ENCODE measurements around the gene AFF2. TPM values are rescaled to one million over a fixed set of nuclear protein-coding genes. Genes with fewer than 3 reads are reported as not detected.

The AFF2 gene
- total RNA-seq, 1 donor: not detected

GRCh38 chrX:148556498-148556897 is 56.1 kb downstream of the AFF2 start:
- TF ChIP-seq CTCF (IDR thresholded peaks at IDR 0.05; ENCODE audit: insufficient read depth, low read depth, low read length): no peak
- H3K4me3 ChIP-seq (ENCODE audit: low read depth, low read length): no peak overlapping the region
- no peak for DNase-seq (ENCODE audit: low read depth)

DNA sequence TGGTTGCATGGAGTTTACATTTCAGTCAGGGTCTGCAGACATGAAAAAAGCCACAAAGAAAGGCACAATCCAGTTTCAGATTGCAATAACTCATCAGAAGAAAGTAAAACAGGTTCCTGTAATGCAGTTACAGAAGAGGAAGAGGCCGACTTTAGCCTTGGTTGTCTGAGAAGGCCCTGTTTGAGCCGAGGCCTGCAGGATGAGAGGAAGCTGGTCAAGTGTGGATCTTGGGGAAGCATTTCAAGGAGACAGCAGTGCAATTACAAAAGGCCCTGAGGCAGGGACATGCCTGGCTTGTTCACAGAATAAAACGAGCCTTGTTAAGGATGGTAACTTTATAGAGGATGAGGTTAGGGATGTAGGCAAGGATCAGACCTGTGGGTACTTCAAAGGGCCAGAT is 62.4 kb downstream of the AFF2 start:
- no peak overlapping the region for H3K4me3 ChIP-seq (ENCODE audit: low read depth, low read length)
- no peak for DNase-seq (ENCODE audit: low read depth)
- TF ChIP-seq CTCF (IDR thresholded peaks at IDR 0.05; ENCODE audit: insufficient read depth, low read depth, low read length): no peak

- DNase-seq (ENCODE audit: low read depth): peak; percentile 11
- H3K4me3 ChIP-seq (ENCODE audit: low read depth, low read length): no peak overlapping the region
- no peak for TF ChIP-seq CTCF (IDR thresholded peaks at IDR 0.05; ENCODE audit: insufficient read depth, low read depth, low read length)
Observed at GRCh38 chrX:148567229-148567628, 66.8 kb downstream of the AFF2 start.

GRCh38 chrX:148567779-148568178 is 67.4 kb downstream of the AFF2 start:
- TF ChIP-seq CTCF (IDR thresholded peaks at IDR 0.05; ENCODE audit: insufficient read depth, low read depth, low read length): no peak
- DNase-seq (ENCODE audit: low read depth): no peak
- H3K4me3 ChIP-seq (ENCODE audit: low read depth, low read length): no peak overlapping the region

GRCh38 chrX:148568763-148569162 is 68.3 kb downstream of the AFF2 start:
- no peak overlapping the region for H3K4me3 ChIP-seq (ENCODE audit: low read depth, low read length)
- TF ChIP-seq CTCF (IDR thresholded peaks at IDR 0.05; ENCODE audit: insufficient read depth, low read depth, low read length): no peak
- no peak for DNase-seq (ENCODE audit: low read depth)

- H3K4me3 ChIP-seq (ENCODE audit: low read depth, low read length): no peak overlapping the region
- DNase-seq (ENCODE audit: low read depth): no peak
- no peak for TF ChIP-seq CTCF (IDR thresholded peaks at IDR 0.05; ENCODE audit: insufficient read depth, low read depth, low read length)
Observed at GRCh38 chrX:148572337-148572736, 71.9 kb downstream of the AFF2 start.

DNA sequence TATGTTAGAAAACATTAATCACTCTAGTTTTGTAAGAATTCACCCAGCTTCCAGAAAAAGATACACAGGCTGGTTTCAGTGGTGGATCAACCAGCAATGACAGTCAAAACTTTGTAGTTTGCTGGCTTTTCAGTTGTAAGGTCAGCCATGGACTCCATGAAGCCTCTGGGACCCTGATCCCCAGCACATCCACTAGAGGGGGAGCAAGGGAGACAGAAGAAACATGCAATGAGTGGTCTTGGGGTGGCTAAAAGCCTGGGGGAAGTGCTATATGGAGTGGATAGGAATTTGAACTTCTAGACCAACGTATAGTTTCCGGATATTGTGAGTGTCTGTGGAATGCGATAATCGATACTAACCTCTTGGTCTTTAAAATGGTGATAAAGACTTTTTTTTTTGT is 72.7 kb downstream of the AFF2 start:
- no peak for DNase-seq (ENCODE audit: low read depth)
- TF ChIP-seq CTCF (IDR thresholded peaks at IDR 0.05; ENCODE audit: insufficient read depth, low read depth, low read length): no peak
- no peak overlapping the region for H3K4me3 ChIP-seq (ENCODE audit: low read depth, low read length)
